ENCODE results near the gene SULT1A2.
A peak's percentile ranks its signal among the peaks of the same experiment; 100 is the strongest.
"Not testable (repeated sequence)": the region's sequence is repeated elsewhere in the genome, so short reads cannot be mapped to it uniquely, and the experiment has no call there.

The SULT1A2 gene

GRCh38 chr16:28603381-28604185, 6.7 kb upstream of the SULT1A2 start:
- DNase-seq (ENCODE audit: low read depth in 2 of 2): no peak
- H3K4me3 ChIP-seq (replicated peaks in 1 of 2; ENCODE audit: low read depth in 2 of 2, low read length in 2 of 2): no peak overlapping the region
- no peak for TF ChIP-seq CTCF (IDR thresholded peaks at IDR 0.05; ENCODE audit: low read depth, low read length)

GRCh38 chr16:28602529-28602928, 5.7 kb upstream of the SULT1A2 start:
- DNase-seq (ENCODE audit: low read depth in 2 of 2): no peak
- no peak overlapping the region for H3K4me3 ChIP-seq (replicated peaks in 1 of 2; ENCODE audit: low read depth in 2 of 2, low read length in 2 of 2)
- TF ChIP-seq CTCF (IDR thresholded peaks at IDR 0.05; ENCODE audit: low read depth, low read length): no peak

GRCh38 chr16:28602062-28602461, 5.2 kb upstream of the SULT1A2 start:
- not testable (repeated sequence) for H3K4me3 ChIP-seq (replicated peaks in 1 of 2; ENCODE audit: low read depth in 2 of 2, low read length in 2 of 2); DNase-seq (ENCODE audit: low read depth in 2 of 2)

GRCh38 chr16:28601589-28601988, 4.7 kb upstream of the SULT1A2 start:
- not testable (repeated sequence) for DNase-seq (ENCODE audit: low read depth in 2 of 2); H3K4me3 ChIP-seq (replicated peaks in 1 of 2; ENCODE audit: low read depth in 2 of 2, low read length in 2 of 2)

DNA sequence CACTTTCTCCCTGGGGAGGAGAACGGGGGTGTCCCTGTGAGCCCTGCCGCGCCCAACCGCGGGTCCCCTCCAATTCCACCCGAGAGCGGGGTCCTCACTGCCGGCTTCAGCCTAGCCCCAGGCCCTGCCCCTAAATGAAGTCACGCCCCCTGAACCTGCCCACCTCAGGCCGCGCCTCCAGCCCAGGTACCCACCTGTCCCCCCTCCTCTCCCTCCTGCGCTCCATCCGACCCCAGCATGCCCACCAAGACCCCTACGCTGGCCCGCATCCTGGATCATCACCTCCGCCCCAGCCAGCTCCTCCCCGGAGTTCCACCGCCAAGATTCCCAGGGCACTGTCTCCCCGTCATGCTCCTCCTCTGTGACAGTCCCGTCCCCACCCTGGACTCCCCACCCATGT, 4.1 kb upstream of the SULT1A2 start:
- not testable (repeated sequence) for DNase-seq (ENCODE audit: low read depth in 2 of 2); H3K4me3 ChIP-seq (replicated peaks in 1 of 2; ENCODE audit: low read depth in 2 of 2, low read length in 2 of 2)

- DNase-seq (ENCODE audit: low read depth in 2 of 2); H3K4me3 ChIP-seq (replicated peaks in 1 of 2; ENCODE audit: low read depth in 2 of 2, low read length in 2 of 2): not testable (repeated sequence)
Measured at GRCh38 chr16:28599377-28600285, 2.8 kb upstream of the SULT1A2 start.

- H3K4me3 ChIP-seq (replicated peaks in 1 of 2; ENCODE audit: low read depth in 2 of 2, low read length in 2 of 2): no peak overlapping the region
- peak in 1 of 2 donors; percentile 17 for DNase-seq (ENCODE audit: low read depth in 2 of 2)
- no peak for TF ChIP-seq CTCF (IDR thresholded peaks at IDR 0.05; ENCODE audit: low read depth, low read length)
Measured at GRCh38 chr16:28597692-28598261, 927 bp upstream of the SULT1A2 start.

DNA sequence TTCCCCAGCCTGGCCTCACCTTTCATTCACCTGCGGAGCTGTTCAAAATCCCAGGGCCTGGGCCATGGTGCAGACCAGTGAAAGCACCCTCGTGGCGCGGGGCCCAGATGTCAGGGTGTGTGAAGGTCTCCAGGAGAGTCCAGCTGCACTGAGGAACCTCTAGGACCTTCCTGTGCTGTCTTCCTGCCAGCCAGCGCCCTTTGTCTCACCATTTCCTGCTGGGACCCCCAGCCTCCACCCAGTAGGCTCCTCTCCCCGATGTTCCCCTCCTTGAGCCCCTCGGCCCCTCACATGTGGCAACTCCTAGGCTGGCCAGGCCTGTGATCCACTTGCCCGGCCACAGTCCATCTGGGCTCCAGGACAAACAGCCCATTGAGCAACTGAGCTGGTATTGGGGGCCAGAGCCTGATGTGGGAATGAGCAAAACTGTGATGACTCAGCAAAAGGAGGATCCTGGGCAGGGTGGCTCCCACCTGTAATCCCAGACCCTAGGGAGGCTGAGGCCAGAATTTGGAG, 677 bp downstream of the SULT1A2 start:
- H3K4me3 ChIP-seq (replicated peaks in 1 of 2; ENCODE audit: low read depth in 2 of 2, low read length in 2 of 2): no peak overlapping the region
- DNase-seq (ENCODE audit: low read depth in 2 of 2): peak in 1 of 2 donors; percentile 10
- TF ChIP-seq CTCF (IDR thresholded peaks at IDR 0.05; ENCODE audit: low read depth, low read length): no peak

GRCh38 chr16:28595451-28595850, 1.4 kb downstream of the SULT1A2 start:
- DNase-seq (ENCODE audit: low read depth in 2 of 2): not testable (repeated sequence)

More at GRCh38 chr16:28595451-28595850, 1.4 kb downstream of the SULT1A2 start:
- H3K4me3 ChIP-seq (replicated peaks in 1 of 2; ENCODE audit: low read depth in 2 of 2, low read length in 2 of 2): not testable (repeated sequence)
